ENCODE data around the gene NR1H2. TPM values are rescaled to one million over a fixed set of nuclear protein-coding genes. Genes with fewer than 3 reads are reported as not detected.
A peak's percentile ranks its signal among the peaks of the same experiment; 100 is the strongest.

NR1H2 gene
- total RNA-seq, 6 experiments from 2014 or later: 23.6 to 57.9 (median 33.8) TPM

DNA sequence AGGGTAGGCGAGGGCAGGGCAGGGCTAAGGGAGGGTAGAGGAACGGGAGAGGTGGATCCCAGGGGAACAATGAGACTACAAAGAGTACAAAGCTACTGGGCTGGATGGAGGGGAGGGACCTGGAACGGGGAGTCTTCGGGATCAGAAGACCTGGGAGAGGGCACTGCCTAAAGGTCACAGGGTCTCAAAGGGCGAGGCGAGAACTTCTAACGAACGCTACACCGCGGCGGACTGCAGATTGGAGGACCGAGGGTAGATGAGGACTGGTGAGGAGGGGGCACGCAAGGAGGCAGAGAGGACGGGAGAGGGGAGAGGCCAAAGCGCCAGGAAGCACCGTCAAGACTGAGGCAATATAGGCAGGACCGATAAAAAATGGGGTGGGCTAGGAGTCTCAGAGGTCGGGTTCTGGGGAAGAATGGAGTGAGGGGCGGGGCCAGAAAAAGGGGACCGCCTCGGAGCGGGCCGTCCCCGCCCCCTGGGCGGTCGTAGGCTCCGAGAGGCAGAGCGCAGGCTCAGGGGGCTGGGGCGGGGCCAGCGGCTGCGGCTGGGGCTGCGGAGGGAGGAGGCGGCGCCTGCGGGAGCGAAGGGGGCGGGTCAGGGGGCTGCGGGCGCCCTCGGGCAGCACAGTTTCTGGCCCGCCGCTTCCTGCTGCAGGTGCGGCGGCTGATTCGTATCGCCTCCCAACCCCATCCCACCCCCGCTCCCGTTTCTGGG, 45.7 kb upstream of the NR1H2 start:
- H3K27ac ChIP-seq: no peak overlapping the region
- H3K9me3 ChIP-seq: no peaks in the 10 kb centered on the region
- ATAC-seq (peak; percentile 47 to 57 (median 54)), DNase-seq (peak; percentile 89 to 93 (median 91))
- intact Hi-C loops (cut with DNase I): no loop called here
- WGBS (ENCODE audit: insufficient coverage, low coverage, low lambda C conversion rate, missing lambda C conversion rate): 7% methylated on average over 27 of the region's 48 CpGs
- peaks cover 0 to 29% (median 6%) of the 10 kb centered on the region in 4 donors for H3K4me1 ChIP-seq
- H3K4me3 ChIP-seq: peak overlapping the region; percentile 34 to 48 (median 38)
- no peaks in the 10 kb centered on the region for H3K36me3 ChIP-seq
- H3K27me3 ChIP-seq: no peaks in the 10 kb centered on the region
- no peak for TF ChIP-seq POLR2A (IDR thresholded peaks at IDR 0.05)
- TF ChIP-seq, protein P1, sequence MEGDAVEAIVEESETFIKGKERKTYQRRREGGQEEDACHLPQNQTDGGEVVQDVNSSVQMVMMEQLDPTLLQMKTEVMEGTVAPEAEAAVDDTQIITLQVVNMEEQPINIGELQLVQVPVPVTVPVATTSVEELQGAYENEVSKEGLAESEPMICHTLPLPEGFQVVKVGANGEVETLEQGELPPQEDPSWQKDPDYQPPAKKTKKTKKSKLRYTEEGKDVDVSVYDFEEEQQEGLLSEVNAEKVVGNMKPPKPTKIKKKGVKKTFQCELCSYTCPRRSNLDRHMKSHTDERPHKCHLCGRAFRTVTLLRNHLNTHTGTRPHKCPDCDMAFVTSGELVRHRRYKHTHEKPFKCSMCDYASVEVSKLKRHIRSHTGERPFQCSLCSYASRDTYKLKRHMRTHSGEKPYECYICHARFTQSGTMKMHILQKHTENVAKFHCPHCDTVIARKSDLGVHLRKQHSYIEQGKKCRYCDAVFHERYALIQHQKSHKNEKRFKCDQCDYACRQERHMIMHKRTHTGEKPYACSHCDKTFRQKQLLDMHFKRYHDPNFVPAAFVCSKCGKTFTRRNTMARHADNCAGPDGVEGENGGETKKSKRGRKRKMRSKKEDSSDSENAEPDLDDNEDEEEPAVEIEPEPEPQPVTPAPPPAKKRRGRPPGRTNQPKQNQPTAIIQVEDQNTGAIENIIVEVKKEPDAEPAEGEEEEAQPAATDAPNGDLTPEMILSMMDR (IDR thresholded peaks at IDR 0.05): no peak

DNA sequence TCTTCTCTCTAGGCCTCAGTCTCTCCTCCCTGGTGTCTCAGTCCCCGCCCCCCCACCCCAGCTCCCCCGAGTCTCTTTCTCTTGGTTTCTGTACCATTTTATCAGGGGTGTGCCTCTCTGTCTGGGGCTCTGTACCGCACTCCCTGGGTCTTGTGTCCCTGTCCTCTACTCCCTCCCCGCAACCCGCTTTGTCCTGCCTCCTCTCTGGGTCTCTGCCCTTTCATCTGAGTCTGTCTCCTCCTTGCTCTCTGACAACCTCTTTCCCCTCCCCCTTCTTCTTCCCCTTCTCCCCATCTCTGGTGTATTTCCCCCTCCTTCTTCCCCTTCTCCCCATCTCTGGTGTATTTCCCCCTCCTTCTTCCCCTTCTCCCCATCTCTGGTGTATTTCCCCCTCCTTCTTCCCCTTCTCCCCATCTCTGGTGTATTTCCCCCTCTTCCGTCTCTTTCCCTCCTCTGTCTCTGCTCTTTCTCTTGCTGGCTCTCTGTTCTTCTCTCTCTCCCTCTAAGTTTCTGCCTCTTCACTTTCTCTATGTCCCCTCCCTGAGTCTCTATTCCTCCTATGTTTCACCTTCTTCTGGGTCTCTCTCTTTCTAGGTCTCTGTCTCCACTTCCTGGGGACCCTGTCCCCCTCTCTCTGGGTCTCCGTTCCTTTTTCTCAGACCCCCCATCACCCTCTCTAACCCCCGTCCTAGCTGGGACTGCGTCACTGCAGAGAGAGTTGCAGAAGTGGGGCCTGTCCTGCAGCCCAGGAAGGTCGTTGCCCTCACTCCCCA, 44.9 kb upstream of the NR1H2 start:
- DNase-seq: peak in 1 of 3 donors; percentile 38

DNA sequence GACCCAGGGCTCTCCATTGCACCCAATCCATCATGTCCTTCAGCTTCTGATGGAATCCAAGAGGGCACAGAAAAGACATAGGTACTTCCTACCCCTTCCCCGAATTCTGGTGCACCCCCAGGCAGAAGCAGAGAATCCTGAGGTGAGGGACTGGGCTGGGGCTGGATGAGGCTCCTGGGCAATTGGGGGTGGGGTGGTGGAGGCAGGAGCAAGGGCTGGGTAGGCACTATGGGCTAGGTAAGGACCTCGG, 44.3 kb upstream of the NR1H2 start:
- ATAC-seq (no peak), DNase-seq (peak in 1 of 3 donors; percentile 41)
- intact Hi-C loops (cut with DNase I): no loop called here
- no peaks in the 10 kb centered on the region for H3K36me3 ChIP-seq
- H3K27me3 ChIP-seq: no peaks in the 10 kb centered on the region
- peaks cover 0 to 23% (median 1%) of the 10 kb centered on the region in 4 donors for H3K4me1 ChIP-seq
- TF ChIP-seq, protein P1 (IDR thresholded peaks at IDR 0.05): no peak
- no peak for TF ChIP-seq POLR2A (IDR thresholded peaks at IDR 0.05)
- no peak overlapping the region for H3K4me3 ChIP-seq
- 36% methylated on average over 2 of the region's 2 CpGs for WGBS (ENCODE audit: insufficient coverage, low coverage, low lambda C conversion rate, missing lambda C conversion rate)
- H3K27ac ChIP-seq: no peak overlapping the region
- H3K9me3 ChIP-seq: no peaks in the 10 kb centered on the region

More for the DNA sequence above, 44.9 kb upstream of the NR1H2 start:
- Histone ChIP-seq H3K27ac (no peak overlapping the region), H3K4me1 (peaks cover 0 to 23% (median 2%) of the 10 kb centered on the region in 4 donors), H3K4me3 (peak overlapping the region; percentile 34 to 48 (median 38)), H3K36me3 (no peaks in the 10 kb centered on the region), H3K27me3 (no peaks in the 10 kb centered on the region), H3K9me3 (no peaks in the 10 kb centered on the region)
- intact Hi-C loops (cut with DNase I): no loop called here
- TF ChIP-seq POLR2A (IDR thresholded peaks at IDR 0.05): no peak
- TF ChIP-seq, protein P1 (IDR thresholded peaks at IDR 0.05): no peak
- 22% methylated on average over 10 of the region's 10 CpGs for WGBS (ENCODE audit: insufficient coverage, low coverage, low lambda C conversion rate, missing lambda C conversion rate)
- ATAC-seq: no peak

DNA sequence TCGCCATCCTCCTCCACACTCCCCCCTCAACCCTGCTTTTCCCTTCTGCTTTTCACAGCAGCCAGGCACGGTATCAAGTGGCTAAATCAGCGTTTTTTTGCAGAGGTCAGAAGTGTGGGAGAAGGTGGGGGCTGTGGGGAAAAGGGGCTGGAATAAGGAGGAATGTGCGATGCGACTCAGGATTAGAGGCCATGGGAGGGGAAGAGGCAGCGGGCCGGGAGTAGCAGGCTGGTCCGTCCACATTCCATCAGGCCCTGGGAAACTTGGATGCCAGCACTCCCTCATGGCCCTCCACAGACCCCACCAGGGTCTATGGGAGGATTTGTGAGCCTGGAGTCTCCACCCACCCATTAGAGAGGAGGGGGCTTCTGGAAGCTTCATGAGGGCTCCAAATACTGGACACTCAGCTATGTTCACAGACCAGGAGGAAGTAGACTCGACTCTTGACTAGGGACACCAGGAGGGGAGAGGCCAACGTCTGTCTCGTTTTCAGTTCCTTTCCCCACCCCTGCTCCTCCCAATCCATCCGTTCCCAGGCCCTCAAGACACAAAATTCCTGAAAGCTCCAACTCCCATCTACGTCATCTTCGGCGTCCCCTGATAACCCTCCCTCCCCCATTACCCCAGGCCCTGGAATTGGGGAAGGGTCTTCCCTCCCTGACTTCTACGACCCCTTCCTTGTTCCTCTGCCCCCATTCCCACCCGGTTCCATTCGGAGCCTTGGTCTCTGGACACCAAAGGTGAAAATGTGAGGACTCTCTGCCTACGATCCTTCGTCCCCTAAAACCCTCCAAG, 43.8 kb upstream of the NR1H2 start:
- Histone ChIP-seq H3K27me3 (no peaks in the 10 kb centered on the region), H3K27ac (peak overlapping the region in 1 of 3 donors; percentile 68), H3K4me3 (peak overlapping the region; percentile 32 to 65 (median 55)), H3K36me3 (no peaks in the 10 kb centered on the region), H3K9me3 (no peaks in the 10 kb centered on the region), H3K4me1 (peaks cover 0 to 23% (median 1%) of the 10 kb centered on the region in 4 donors)
- WGBS (ENCODE audit: insufficient coverage, low coverage, low lambda C conversion rate, missing lambda C conversion rate): 30% methylated on average over 14 of the region's 20 CpGs
- DNase-seq (peak in 1 of 3 donors; percentile 35), ATAC-seq (no peak)
- intact Hi-C loops (cut with DNase I): no loop called here
- TF ChIP-seq, protein P1 (IDR thresholded peaks at IDR 0.05): no peak
- TF ChIP-seq POLR2A (IDR thresholded peaks at IDR 0.05): no peak
